SKM-1 treated with dmso at 0.1 percent for 144 hours (cell line): Measurements from ENCODE around the gene DLGAP4.

Experiments used
- DNase-seq: peaks from one replicate; lab custom pipeline; 2025; ENCODE audit not compliant: unreplicated experiment; lab: John Stamatoyannopoulos, UW

Gene DLGAP4

GRCh38 chr20:36439040-36439730 lies 133.0 kb downstream of the DLGAP4 start:
- peak; percentile 28 for DNase-seq

- no peak for DNase-seq
Observed at GRCh38 chr20:36439731-36440072, 133.6 kb downstream of the DLGAP4 start.

GRCh38 chr20:36440370-36441026 lies 134.4 kb downstream of the DLGAP4 start:
- DNase-seq, result no peak

- DNase-seq, result no peak
Observed at GRCh38 chr20:36441027-36441414, 134.9 kb downstream of the DLGAP4 start.

GRCh38 chr20:36441416-36441815 lies 135.3 kb downstream of the DLGAP4 start:
- no peak for DNase-seq

- DNase-seq, result no peak
Observed at GRCh38 chr20:36445847-36446246, 139.7 kb downstream of the DLGAP4 start.

GRCh38 chr20:36446557-36446956 lies 140.4 kb downstream of the DLGAP4 start:
- DNase-seq, result no peak

- DNase-seq, result no peak
Observed at GRCh38 chr20:36447101-36447500, 141.0 kb downstream of the DLGAP4 start.

- DNase-seq, result no peak
Observed at GRCh38 chr20:36449663-36450062, 143.5 kb downstream of the DLGAP4 start.

- no peak for DNase-seq
Observed at GRCh38 chr20:36454332-36454697, 148.2 kb downstream of the DLGAP4 start.

- DNase-seq, result no peak
Observed at GRCh38 chr20:36454698-36455427, 148.7 kb downstream of the DLGAP4 start.

GRCh38 chr20:36455972-36456625 lies 150.0 kb downstream of the DLGAP4 start:
- no peak for DNase-seq

- DNase-seq, result peak; percentile 92
Observed at GRCh38 chr20:36460648-36461599, 154.8 kb downstream of the DLGAP4 start.

GRCh38 chr20:36461600-36462439 lies 155.7 kb downstream of the DLGAP4 start:
- peak; percentile 52 for DNase-seq

GRCh38 chr20:36462440-36463211 lies 156.5 kb downstream of the DLGAP4 start:
- DNase-seq, result no peak

GRCh38 chr20:36463212-36464061 lies 157.3 kb downstream of the DLGAP4 start:
- no peak for DNase-seq

GRCh38 chr20:36465109-36466080 lies 159.3 kb downstream of the DLGAP4 start:
- DNase-seq, result no peak
